HG03159 (cell line): Measurements from ENCODE around the gene CNR1.
"Not testable (repeated sequence)": the region's sequence is repeated elsewhere in the genome, so short reads cannot be mapped to it uniquely, and the experiment has no call there.

Experiments used
- ATAC-seq: cut with Tn5 transposase; IDR thresholded peaks from one replicate; pipeline ENCODE4 v1.9.1; 2021; ENCODE audit warnings: mild to moderate bottlenecking, moderate library complexity; ENCODE audit not compliant: unreplicated experiment

Gene CNR1

DNA sequence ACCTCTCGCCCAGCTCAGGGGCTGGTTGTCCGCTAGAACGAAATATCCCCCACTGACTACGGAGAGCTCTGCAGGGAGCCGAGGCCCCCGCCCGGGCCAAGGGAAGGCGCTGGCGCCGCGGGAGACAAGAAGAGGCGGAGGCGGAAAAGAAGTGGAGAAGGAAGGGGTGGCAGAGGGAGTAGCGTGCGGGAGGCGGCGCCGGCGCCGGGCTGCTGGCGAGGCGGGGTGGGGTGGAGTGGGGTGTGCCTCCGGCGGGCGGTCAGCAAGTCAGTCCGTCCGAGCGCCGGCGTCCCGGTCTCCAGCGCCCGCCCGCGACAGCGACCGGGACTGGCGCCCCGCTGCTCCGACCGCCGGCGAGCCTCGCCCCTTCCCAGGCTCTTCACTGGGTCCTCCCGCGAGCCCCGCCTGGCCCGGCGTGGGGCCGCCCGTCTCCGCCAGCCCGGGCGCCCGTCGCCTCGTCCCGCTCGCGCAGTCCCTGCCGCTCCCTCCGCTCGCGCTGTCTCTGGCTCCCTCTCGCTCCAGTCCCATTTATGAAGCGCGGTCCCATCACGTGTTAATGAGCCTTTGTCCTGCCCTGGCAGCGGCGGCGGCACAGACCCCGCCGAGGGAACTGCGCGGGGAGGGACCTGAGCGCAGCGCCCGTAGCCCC, at the start of gene CNR1:
Gene CNR1 (minus strand): TSS at position 504 of the 649 bp plus-strand sequence. CDS start 21,073 bp downstream, outside the sequence.
- ATAC-seq = peak; percentile 40

DNA sequence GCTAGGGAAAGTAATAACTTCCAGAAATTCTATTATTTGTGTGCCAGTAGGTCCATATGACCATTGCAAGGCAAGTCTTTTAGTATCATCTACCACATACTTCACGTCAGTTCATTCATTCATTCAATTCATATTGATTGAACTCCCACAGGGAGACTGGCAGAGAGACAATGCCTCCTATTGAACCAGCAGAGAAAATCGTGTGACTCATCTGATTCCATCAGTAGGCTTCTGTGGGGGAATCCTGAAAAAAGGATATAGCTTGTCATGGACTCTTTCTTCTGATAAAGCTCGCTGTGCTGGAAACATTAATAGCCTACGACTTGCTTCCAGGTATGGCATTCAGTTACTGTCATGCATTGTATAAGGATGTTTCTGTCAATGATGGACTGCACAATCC, 45.3 kb upstream of the CNR1 start:
- no peak for ATAC-seq

DNA sequence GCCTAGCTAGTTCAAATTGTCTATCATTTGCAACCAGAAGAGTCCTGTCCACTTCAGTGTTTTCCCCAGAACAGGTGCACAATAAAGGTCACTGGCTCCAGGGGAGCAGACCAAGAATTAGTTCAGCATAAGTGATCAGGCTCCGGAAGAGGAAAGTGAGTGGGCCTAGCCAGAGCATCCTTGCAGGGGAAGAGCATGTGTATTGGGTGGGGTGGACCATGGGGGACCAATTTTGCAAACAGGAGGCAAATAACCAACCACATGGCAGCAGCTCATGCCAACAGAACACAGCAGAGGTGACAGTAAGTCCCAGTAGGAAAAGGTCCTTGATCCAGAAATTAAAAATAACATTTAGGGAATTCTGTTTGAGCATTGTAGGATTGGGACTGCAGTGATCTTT, 43.2 kb upstream of the CNR1 start:
- no peak for ATAC-seq

DNA sequence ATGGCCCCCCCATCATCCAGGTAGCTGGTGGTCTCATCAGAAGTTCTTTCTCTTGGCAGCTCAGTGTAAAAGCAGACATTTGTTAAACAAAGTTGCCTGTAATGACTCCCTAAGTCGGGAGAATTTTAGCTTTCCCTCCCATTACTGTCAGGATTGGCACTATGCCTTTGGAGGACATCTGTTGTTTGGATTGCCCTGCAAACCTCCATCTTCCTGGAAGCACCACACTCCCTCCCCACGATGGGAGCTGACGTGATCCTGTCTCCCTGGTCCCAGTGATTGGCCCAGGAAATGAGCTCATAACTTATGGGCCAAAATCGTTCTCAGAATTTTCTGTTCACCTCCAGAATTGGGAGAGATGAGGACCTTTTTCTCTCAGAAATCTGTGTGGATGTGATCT, 42.6 kb upstream of the CNR1 start:
- ATAC-seq = no peak

DNA sequence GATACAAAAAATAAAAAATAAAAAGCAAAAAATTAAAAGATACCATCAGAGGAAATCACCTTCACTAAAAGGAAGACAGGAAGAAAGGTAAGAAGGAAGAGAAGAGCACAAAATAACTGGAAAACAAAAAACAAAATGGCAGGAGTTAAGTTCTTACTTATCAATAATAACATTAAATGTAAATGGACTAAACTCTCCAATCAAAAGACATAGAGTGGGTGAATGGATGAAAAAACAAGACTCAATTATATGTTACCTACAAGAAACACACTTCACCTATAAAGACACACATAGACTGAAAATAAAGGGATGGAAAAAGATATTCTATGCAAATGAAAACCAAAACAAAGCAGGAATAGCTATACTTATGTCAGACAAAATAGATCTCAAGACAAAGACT, 35.6 kb upstream of the CNR1 start:
- ATAC-seq = not testable (repeated sequence)

DNA sequence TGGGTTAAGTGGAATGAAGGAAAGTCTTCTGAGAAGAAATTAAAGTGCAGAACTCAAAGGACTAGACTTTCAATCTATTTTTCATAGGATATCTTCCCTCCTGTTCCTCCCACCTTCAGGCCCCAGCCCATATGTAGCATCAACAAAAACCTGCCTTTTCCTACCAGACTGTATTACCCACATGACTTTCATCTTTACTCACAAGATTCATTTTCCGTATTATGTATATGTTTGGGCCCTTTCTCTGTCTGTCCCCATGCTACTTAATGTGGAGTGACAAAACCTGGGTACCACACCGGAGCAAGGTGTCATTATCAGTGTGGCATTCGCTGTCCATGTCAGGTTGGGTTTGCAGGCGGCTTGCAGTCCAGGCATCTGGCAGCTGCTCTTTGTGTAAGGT, 18.8 kb upstream of the CNR1 start:
- ATAC-seq = no peak

DNA sequence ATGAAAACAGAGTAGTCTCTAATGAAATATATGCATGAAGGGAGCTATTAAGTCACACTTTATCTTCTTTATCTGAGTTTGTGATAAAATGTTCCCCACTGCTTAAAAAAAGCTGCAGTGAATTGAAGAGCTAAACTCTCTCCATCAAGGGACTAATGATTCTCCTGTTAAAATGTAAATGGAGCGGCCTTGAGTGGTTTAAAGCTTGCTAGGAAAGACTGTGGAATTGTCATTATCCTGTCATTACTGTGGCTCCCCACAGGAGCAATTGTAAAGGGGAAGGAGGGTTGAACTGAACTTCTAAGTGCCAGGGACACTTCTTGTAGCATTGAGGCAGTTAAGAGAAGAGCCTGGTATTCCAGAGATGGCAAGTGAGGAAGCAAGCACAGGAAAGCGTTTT, 17.3 kb upstream of the CNR1 start:
- no peak for ATAC-seq

DNA sequence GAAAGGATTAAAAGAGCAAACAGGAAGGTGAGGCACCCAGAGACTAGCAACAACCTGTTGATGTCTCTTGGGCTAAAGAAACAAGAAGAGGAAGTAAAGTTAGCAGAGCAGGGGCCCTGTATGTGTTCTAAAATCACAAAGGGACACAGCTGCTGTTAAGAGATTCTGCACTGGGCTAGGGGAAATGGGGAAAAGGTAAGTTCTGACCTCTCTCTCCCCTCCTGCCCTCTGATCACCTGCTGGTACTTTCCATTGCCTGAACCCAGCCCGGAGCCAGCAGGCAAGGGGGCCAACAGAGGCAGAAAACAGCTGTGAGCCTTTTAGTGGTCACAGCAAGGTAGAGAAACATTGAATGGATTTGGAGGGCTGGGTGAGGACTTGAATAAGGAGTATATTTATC, 13.5 kb upstream of the CNR1 start:
- ATAC-seq = peak; percentile 75

DNA sequence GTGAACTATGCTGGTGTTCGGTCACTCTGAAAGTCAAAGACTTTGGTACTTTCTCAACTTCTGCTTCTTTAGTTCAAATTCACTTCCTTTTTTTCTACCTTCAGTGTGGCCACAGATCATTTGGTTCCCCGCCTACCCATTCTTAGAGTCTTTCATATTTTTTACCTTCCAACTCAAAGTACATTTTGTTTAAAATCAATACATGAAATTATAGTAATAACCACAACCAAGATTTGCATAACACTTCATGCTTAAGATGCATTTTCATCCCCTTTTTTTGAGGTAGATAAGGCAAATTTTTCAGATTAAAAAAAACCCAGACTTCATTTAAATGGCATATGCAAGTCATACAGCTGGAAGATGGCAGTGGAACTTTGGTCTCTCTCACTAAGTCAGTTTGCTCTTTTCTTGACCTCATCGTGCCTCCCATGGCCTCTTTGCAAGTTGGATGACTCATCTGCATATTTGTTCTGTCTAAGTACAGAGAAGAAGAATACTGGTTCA, 11.9 kb upstream of the CNR1 start:
- peak; percentile 59 for ATAC-seq

DNA sequence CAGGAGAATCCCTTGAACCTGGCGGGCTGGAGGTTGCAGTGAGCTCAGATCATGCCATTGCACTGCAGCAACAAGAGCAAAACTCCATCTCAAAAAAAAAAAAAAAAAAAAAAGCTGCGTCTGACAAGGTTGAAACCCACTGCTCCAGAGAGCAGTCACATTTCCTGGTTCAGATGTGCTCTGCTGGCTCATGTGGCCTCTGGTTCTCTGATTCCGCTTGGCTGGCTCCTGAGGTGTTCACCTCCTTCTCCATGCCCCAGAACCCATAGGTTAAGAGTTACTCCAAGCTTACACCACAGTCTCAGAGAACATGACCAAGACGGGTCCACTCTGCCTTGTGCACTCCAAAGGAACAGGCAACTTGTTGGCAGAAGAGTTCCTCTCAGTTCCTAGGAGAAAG, 8.8 kb upstream of the CNR1 start:
- ATAC-seq = no peak

DNA sequence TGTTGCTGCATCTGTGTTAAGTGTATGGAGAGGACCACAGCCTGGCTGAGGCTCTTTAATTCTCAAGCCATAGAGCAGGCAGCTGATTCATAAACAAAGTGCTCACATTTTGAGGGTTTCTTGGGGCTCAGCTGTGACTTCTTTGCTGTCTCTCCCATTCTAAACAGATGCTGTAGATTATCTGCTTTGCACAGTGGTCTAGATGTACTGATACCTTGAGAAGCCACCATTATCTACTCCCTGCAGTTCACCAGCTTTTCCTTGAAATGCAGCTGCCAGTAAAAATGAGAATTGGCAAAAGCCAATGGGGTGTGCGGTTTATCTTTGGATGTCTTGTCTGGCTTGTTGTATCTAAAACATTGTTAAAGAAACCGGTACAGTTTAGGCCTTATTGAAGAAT, 5.2 kb upstream of the CNR1 start:
- ATAC-seq = no peak

DNA sequence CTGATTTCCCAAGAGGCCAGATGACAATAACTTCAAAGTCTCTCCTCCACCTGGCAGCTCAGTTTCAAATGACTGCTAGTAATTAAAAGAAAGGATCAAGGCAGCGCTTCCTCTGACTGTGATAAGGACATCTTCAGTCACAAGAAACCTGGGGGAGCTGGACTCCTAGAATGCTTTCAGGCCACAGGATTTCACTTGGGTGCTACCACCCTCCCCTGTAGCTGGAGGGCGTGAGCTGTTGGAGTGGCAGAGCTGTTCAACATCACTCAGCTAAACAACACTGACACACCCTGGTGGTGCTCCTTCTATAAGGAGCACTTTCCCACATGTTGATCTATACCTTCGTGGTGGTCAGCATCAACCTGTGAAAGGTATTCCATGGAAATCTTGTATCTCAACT, 2.2 kb upstream of the CNR1 start:
- no peak for ATAC-seq

DNA sequence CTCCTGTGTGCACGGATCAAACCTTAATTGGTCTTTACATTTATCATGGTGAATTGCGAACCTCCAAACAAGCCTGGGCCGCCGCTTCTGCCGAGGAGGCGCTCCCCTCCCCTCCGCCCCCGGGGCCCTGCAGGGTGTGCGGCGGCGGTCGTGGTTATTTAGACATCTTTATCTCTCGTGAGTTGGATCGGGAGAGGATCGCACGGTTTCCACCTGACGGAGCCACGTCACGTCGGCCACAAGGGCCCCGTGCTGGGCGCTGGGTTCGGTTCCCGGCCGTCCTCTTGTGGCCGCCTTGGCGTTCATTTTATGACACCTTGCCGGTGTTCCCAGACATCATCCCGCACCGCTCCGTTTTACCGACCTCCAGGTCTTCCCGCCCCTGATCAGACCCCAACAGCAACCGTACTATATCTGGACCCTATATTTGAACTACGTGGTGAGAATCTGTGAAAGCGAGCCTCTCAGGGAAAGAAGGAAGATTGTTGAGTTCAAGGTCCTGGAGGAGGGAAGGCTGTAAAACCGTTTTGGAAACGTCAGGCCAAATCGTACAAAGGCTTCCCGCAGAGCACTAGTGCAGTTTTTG, 1.3 kb upstream of the CNR1 start:
- ATAC-seq = peak; percentile 22

DNA sequence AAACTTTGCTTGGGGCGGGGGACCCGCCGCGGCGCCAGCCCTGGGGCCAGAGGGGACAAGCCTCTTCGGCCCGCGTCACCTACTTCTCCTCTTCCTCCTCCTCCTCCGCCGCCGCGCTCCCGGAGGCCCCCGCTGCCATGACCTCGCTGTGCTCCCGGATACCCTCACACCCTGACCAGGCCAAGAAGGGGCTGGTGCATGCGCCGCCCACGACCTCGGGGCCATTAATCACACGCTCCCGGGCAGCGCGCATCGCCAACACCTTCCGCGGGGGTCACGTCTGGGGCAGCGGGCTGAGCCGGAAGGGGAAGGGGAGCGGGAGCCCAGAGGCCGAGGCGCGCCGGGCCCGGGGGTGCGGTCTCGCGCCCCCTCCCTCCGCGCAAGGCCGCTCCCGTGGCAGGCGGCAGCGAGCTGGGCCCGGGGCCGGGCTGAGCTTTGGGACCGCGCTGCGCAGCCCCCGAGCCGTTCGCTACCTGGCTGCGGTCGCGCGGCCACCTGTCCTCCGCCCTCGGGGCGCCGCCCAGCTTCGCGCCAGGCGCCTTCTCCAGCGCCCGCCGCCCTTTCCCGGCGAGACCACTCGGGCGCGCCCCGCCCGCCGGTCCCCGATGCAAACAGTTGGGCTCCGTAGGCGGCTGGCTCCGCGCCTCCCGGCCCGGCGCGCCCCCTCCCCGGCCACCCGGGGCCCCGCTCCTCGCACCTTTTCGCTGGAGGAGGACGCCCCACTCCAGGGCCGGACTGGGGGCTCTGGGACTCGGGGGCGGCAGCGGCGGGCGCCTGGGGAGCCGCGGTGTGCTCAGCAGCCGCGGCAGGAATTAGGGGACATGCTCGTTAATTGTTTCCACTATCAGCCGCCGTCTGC, 575 bp upstream of the CNR1 start:
- ATAC-seq = peak; percentile 32

DNA sequence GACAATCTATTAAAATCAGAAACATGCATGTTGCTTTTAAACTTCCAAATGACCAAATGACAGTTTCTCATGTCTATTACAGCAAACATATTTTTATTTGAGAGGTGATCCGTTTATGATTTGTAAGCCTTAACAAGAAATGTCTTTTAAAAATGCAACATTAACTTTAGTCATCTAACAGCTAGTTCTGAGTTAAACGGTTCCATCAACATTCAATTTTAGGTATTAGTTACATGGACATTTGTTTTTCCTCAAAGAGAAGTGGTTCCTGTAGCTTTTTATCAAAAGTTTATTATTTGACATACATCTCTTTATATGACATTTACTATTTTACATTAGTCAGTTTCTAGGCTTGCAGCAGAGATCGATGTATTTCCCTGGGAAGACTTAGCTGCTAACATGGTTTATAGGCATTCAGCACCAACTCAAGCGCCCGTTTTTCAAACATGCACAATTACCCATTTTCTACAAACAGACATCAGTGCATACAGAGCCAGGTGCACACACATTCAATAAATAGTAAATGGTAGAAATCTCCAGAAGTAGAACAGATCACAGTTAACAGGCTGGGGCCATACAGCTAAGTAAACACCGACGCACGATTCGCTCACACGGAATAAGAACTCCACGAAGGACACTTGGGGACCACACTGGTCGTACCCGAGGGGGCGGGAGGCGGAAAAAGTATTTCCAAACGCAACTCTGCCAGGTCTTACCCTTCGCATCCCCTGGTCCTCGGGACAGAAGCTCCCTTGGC, 882 bp downstream of the CNR1 start:
- ATAC-seq = peak; percentile 2

DNA sequence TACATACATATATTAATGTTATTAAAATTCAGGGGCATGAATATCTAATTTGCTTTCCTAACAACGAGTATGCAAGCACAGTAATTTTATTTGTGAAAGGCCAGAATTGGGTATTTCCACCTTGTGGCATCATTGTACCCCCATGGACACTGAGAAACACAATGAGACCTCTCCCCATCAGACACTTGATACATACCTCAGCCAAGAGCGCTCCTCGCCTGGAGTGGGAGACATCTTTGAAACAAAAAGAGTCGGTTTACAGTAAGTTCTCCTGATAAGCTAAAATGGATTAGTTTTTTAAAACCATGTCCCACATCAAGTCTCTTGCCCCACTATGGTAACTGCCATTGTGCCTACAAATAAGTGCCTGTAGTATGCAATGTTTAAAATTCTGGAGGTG, 2.1 kb downstream of the CNR1 start:
- no peak for ATAC-seq

DNA sequence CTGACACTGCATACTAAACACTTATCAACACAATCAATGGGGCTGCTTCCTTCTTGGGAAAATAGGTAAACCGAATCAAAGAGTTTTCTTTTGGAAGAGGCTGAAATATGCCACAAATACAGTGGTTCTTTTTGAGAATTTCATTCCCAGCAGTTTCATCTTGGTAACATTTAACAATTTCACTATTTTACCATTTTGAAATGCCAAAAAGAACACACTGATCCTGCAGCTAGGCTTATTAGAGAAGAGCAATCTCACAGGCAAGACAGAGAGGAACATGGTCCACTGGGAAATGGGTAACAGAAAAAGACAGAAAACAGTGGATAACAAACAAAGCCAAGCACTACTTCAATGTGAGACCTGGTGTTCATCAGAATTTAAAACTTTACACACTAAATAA, 2.5 kb downstream of the CNR1 start:
- ATAC-seq = no peak

DNA sequence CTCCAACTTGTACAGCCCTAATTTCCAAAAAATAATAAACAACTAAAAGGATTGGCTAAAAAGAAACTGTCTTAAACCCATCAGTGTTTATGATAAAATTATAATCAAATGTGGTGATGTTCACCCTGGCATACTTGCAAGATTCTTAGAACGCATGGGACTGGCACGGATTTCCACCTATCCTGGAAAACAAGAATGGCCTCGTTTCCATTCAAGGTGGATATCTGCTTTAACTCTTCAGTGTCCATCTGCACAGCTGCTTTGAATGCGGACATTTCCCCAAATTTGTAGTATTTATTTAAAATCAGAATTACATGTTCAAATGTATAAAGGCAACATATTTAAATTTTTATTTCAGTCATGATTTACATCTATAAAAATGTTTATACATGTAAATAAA, 4.2 kb downstream of the CNR1 start:
- ATAC-seq = no peak

DNA sequence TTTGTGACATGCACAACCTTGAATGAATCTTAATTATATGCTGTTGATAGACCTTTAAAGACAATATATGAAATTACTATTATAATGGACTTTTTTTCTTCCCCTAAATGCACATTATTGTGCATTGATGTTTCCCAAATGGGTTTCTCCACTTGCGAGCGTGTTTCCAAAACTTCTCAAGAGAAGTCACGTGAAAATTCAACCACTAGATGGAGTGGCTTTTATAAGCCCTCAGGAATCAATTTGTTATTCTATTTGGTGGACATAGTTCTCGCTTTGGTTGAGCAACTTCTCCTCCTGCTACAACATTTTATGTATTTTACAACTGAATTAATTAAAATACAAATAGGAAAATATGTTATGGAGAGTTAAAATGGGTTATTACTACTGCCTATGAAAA, 9.0 kb downstream of the CNR1 start:
- no peak for ATAC-seq

DNA sequence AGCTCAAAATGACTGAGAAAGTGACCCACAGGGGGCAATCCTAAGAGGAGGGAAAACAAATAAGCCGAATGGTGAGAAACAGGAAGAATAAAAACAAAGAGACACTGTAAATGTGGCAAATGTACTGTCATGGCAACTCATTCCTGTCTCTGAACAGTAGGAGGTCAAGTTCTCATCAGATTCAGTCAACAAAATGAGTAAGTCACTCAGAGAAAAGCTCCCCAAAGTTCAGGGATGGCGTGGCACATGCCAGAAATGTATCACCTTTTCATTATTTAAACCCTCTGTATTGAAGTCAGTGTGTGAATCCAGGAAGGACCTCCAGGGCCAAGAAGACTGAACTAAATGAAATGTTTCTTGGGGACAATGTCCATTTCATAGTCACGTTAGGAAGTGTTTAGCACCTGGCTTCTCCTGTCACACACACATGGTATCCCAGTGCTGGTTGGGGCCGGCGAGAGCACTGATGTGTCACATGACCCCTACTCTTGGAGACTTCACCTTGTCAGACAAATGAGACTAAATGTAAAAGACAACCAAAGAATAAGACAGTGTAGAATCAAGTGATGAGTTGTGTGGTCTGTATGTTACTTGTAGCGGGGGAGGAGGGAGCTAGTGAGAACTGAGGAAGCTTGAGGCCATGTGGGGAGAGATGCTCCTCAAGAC, 20.7 kb downstream of the CNR1 start:
- ATAC-seq = no peak
